IPS DF 4.7 (cell line): ENCODE results near the gene PIN1.

Experiments used
- DNase-seq: peaks from one replicate; pipeline ENCODE4 v3.0.0-alpha.2; 2013; ENCODE audit warnings: low spot score; ENCODE audit errors: extremely low read depth

The PIN1 gene

DNA sequence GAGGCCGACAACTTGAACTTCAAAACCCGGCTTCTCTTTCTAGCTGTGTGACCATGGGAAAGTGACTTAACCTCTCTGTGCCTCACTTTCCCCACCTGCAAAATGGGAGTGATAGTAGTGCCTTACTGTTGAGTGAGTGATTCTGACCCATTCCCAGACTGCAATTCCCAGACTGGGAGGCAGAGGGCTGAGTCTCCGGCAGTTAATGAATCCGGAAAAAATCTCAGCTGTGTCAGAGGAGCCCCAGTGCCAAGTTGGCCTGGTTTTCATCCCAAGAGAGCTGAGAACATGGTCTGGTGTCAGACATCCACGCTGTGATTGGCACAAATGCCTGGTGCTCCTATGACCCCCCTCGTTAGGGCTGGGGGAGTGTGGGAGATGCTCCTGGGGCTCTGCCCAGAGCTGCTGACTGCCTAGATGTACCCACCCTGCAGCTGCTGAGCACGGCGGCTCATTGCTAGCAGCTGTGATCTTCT, 50.0 kb downstream of the PIN1 start:
- no peak for DNase-seq

DNA sequence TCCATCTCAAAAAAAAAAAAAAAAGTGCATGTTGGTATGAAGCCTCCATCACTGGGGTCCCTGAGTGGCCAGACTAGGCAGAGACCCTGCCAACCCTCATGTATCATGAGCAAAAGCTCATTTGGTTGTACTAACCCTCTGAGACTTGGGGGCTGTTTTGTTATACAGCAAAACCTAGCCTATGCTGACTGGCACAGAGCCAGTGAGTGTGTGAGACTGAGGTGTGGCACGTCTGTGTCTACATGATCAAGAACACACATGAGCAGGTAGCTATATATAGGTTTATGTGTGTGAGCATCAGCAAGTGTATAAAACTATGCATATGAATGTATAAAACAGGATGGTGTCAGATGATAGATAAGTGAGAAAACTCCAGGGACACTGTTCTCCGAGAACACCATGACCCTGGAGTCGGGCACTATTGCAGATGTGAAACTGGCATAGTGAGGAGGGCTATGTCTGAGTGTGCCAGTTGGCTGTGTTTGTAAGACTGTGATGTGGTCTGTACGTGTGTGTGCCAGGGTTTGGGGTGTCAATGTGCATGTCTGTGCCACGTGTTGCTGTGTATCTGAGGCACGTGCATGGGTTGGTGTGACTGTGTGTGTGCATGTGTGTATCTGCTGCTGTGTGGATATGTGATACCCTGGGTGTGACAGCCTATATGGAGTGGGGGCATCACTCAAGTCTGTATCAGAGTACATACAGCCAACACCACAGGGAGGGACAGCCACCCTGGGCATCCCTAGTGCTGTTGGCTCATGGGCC, 56.7 kb downstream of the PIN1 start:
- no peak for DNase-seq
